ENCODE data around the gene HARS1.
A peak's percentile ranks its signal among the peaks of the same experiment; 100 is the strongest.
"Not testable (repeated sequence)": the region's sequence is repeated elsewhere in the genome, so short reads cannot be mapped to it uniquely, and the experiment has no call there.

The HARS1 gene, protein sequence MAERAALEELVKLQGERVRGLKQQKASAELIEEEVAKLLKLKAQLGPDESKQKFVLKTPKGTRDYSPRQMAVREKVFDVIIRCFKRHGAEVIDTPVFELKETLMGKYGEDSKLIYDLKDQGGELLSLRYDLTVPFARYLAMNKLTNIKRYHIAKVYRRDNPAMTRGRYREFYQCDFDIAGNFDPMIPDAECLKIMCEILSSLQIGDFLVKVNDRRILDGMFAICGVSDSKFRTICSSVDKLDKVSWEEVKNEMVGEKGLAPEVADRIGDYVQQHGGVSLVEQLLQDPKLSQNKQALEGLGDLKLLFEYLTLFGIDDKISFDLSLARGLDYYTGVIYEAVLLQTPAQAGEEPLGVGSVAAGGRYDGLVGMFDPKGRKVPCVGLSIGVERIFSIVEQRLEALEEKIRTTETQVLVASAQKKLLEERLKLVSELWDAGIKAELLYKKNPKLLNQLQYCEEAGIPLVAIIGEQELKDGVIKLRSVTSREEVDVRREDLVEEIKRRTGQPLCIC

GRCh38 chr5:140690941-140691924, at the start of gene HARS1, which contains the start of gene HARS2:
Gene HARS1 (minus strand): TSS chr5:140691370. CDS start chr5:140691304, 66 bp downstream.
Gene HARS2 (plus strand): TSS chr5:140691455. CDS start chr5:140691649, 194 bp downstream.
- DNase-seq: peak; percentile 95

- no peak for DNase-seq
Observed at GRCh38 chr5:140737486-140737885, 46.3 kb upstream of the HARS1 start.

- no peak for DNase-seq
Observed at GRCh38 chr5:140734354-140734753, 43.2 kb upstream of the HARS1 start.

DNA sequence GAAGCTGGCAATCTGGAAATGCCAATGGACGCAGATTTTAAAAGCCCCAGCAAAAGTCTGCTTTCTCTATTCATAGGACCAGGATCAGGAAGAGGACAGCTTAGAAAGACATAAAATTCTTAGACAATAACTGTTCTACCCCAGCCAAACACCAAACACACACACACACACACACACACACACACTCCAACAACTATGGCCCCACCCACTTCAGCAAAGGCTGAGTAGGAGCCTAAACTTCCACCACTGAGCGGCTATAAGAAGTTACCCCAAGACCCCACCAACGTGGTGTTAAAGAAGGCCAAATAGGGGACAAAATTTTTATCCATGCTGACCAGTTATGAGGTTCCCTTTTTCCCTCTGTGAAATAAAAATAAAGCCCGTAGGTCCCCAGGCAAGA, 41.9 kb upstream of the HARS1 start:
- DNase-seq: no peak

GRCh38 chr5:140725799-140726471, 34.8 kb upstream of the HARS1 start:
- peak; percentile 87 for DNase-seq

DNA sequence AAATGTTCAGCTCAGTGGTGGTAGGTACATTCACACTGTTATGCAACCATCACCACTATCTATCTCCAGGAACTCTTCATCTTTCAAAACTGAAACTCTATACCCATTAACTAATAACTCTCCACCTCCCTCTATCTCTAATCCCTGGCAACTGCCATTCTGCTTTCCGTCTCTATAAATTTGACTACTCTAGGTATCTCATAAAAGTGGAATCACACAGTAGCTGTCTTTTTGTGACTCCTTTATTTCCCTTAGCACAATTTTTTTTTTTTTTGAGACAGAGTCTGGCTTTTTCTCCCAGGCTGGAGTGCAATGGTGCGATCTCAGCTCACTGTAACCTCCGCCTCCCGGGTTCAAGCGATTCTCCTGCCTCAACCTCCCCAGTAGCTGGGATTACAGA, 30.2 kb upstream of the HARS1 start:
- not testable (repeated sequence) for DNase-seq

- not testable (repeated sequence) for DNase-seq
Observed at GRCh38 chr5:140720738-140721137, 29.6 kb upstream of the HARS1 start.

DNA sequence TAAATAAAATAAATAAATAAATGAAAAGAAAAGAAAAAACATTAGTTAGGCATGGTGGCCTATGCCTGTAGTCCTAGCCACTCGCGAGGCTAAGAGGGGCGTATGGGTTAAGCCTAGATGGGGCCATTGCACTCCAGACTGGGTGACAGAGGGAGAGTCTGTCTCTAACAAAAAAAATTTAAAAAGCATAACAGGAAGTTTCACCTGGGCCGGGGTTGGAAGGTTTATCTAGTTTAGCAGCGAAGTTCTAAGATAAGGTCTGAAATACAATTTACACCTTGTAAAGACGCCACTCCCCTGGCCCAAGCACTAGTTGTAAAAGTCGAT, 27.1 kb upstream of the HARS1 start:
- no peak for DNase-seq

GRCh38 chr5:140716238-140716637, 25.1 kb upstream of the HARS1 start:
- not testable (repeated sequence) for DNase-seq

DNA sequence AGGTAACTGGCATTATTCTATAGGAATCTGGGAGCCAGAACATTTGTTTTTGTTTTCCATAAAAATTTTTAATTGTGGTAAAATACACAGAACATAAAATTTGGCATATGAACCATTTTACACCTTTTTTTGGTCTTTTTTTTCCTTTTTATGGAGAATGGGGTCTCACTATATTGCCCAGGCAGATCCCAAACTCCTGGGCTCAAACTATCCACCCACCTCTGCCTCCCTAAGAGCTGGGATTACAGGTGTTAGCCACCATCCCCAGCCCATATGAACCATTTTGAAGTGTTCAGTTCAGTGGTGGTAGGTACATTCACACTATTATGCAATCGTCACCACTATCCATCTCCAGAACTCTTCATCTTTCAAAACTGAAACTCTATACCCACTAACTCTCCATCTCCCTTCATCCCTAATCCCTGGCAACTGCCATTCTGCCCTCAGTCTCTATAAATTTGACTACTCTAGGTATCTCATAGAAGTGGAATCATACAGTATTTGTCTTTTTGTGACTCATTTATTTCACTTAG, 22.5 kb upstream of the HARS1 start:
- DNase-seq: no peak

DNA sequence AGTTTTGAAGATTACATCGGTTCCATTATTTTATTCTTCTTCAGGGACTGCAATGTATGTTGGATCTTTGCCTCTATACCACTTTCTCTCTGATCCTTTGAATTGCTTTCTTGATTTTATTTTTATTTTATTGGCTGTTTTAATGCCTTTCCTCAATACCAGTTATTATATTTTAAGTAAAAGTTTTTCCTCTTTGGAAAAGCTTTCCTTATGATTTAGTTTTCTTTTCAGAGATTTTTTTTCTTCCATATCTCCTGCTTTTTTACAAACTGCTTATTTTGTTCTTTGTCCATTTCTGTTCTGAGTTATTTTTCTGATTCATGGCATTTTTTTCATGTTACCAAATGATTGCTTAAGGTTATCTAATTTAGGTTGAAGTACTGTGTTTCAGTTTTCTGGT, 20.6 kb upstream of the HARS1 start:
- no peak for DNase-seq

- DNase-seq: peak; percentile 92
Observed at GRCh38 chr5:140710899-140711552, 19.9 kb upstream of the HARS1 start.

GRCh38 chr5:140708787-140709186, 17.6 kb upstream of the HARS1 start:
- not testable (repeated sequence) for DNase-seq

- DNase-seq: no peak
Observed at GRCh38 chr5:140707812-140708211, 16.6 kb upstream of the HARS1 start.

GRCh38 chr5:140700177-140701144, 9.3 kb upstream of the HARS1 start, which contains the start of gene ZMAT2:
Gene ZMAT2 (plus strand): TSS chr5:140700447. CDS start chr5:140700461, 14 bp downstream.
- DNase-seq: peak; percentile 98

DNA sequence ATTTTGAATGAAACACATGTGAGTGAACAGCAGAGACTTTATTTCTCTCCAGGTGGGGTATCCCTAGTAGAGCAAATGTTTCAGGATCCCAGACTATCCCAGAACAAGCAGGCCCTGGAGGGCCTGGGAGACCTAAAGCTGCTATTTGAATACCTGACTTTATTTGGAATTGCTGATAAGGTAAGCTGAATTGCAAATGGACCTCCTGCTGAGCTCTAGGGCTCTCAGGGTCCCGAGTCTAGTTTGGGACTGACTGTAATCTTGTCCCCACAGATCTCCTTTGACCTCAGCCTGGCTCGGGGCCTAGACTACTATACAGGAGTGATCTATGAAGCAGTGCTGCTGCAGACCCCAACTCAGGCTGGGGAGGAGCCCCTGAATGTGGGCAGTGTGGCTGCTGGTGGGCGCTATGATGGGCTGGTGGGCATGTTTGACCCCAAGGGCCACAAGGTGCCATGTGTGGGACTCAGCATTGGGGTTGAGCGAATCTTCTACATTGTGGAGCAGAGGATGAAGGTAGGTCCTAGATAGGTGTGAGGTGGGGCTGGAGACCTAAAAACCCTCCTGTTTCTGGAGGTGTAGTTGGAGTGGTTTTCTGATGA, 5.8 kb upstream of the HARS1 start:
- DNase-seq: no peak

DNA sequence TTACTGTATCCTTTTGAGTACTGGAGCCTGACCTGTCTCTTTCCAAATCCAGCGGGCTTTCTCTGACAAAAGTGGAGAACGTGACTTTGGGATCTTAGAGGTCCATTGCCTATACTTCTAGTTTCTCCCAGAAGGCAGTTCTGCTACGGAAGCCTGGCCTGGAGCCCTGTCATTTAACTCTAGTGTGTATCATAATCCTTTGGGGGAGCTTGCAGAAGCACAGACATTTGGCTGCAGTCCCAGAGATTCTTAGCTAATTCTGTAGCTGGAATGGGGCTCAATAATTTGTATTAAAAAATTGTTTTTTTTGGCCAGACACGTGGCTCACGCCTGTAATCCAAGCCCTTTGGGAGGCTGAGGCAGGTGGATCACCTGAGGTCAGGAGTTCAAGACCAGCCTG, 3.1 kb upstream of the HARS1 start:
- DNase-seq: no peak

DNA sequence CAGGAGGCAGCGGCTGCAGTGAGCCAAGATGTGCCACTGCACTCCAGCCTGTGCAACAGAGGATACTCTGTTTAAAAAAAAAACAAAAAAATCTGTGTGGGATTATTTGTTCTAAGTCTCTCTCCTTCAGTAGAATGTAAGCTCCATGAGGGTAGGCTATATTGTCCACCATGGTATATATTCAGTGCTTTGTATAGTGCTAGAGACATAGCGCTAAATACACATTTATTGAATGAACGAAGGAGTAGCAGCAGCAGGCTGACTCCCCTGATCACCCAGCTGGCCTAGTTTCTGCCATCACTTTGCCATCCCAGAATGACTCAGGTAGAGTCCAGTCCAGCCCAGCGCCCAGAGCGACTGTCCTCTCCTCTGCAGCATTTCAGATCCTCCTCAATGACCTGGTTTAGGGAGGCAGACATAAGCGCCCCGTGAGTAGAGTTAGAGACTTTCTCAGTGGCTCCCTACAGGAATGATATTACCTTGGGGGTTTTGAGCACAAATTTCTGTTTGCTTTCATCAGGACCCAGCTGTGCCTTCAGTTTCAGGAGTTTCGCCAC, 716 bp downstream of the HARS1 start:
- no peak for DNase-seq

DNA sequence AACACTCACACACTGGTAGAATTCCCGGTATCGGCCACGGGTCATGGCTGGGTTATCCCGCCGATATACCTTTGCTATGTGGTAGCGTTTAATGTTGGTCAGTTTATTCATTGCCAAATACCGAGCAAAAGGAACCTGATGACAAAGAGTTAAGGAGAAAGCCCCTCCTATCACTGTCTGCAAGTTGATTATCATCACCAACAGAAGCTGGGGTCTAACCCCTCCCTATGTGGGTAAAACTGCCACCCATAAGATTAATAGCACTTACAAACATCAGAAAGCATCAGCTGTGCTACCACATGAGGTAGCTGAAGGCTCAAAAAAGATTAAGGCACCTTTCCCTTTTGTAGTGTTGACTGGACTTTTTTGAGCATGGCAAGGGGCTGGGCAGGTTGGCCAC, 12.2 kb downstream of the HARS1 start:
- DNase-seq: no peak

DNA sequence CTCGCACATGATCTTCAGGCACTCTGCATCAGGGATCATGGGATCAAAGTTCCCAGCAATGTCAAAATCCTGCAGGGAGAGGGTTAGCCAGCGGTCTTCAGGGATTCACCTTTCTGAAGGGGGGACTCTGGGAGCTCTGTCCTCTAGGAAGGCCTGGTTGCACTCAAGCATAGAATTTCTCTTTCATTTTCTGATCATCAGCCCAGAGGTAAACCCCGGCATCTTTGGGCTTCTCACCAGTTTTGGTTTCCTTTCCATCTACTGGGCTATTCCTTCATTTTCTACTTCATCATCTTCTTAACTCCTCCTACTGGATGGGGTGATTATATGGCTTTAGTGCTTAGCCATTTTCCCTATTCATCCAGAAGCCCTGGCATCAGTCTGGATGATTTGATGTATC, 13.2 kb downstream of the HARS1 start:
- no peak for DNase-seq
